Measurements from ENCODE around the gene NEGR1.

Gene NEGR1

DNA sequence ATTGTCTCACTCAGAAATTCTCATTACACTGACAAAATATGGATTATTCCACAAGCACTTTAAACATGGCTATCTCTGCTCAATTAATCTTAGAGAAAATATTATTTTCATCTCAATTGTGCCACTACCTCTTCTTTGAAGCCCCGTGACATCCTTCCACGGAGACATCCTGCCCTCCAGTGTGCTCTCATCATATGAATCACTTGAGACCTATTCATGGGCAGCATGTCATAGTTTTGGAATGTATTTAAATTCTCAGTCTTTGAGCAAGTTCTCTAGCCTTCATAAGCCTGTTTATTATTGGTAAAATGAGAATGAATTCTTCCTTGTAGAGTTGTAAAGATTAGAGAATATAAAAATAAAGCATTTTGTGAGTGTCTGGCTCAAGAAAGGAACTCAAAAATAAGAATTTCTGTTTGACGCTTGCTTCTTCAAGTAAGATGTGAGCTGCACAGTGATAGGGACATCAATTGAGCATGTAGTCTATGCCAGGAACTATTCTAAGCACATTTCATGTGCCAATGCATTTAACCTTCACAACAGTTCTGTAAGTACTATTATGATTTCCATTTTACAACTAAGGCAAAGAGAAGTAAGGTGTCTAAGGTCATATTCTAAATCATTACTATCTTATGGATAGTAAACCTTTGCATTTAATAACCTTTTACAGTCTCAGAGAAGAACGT is 644.1 kb downstream of the NEGR1 start:
- DNase-seq (ENCODE audit: low read depth in 2 of 2), result no peak

DNA sequence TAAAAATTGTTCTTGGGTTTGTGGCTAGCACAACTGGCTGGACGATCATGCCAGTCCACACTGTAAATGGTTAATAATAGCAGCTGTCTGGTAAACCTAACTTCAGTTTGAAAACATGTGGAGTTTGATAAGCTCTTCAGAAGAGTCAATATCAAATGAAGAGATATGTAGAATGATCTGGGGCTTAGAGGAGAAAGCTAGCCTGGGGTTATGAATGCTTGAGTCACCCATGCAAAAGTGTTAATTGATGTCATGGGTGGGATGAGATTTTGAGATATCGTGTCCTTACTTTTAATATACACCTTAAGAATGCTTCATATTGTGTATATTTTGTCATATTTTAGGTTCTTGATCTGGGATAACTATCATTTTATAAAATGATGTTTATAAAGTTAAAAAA is 646.8 kb downstream of the NEGR1 start:
- no peak for DNase-seq (ENCODE audit: low read depth in 2 of 2)

DNA sequence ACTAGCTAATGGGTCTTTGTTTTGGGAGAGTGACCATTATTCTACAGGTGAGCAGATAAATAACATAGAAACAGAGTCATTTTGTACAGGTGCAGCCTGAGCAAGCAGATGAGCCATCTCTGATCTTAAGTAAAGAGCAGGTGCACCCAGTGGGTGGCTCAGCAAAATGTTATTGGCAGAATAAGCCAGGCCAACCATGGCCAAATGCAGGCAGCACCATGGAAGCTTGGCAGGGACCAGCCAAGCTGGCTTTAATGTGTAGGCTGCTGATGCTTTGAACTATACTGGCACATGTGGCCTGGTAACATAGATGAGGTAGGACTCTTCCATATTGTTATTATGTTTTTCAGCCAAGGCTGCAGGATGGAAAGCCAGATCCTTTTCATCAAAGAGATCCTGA is 648.2 kb downstream of the NEGR1 start:
- DNase-seq (ENCODE audit: low read depth in 2 of 2), result no peak

DNA sequence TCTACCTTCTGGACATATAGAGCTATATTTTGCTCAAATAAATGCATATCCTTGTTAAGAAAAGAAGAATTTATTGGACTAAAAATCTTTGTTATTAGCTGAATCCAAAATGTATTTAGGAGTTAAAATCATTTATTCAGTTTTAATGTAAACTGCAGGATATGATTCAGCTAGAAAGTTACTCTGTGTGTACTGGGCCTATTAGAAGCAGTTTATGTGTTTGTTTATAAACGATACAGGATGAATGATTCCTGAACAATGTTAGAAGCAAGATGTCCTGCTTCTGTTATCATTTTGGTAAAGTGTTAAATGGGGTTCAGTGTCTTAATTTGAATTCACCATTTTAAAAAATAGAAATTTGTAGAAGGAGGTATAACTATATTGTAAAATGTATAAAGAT is 652.3 kb downstream of the NEGR1 start:
- no peak for DNase-seq (ENCODE audit: low read depth in 2 of 2)

DNA sequence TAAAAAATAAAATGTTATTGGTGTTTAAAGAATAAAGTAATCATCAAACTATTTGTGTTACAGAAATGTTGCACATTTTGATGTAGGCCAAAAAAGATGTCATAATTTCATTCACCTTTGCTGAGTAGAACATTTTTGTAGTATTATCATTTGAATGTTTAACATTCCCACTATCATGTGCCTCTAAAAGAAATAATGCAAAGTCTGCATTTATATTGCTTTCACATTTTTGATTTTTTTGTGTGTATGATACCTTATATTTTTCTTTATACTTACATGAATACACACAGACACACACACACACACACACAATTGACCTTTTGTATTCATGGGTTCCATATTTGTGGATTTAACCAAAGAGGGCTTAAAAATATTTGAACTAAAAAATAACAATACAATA is 657.3 kb downstream of the NEGR1 start:
- no peak for DNase-seq (ENCODE audit: low read depth in 2 of 2)

DNA sequence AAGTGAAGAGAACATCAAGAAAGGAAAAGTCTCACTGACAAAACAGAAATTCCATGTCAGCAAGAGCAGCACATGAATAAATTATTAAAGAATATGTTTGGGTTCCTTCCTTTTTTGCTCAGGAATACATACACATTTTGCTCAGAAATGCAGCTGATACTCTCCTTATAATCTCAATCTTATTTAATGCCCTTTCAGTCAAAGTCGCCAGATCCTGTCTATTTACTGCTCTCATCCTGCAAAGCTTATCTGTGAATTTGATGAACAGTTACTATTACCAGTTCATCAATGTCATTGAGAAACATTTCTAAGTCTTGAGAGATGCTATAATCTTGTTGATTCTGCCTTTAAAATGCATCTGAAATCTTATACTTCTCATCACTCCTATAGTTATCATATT is 658.5 kb downstream of the NEGR1 start:
- DNase-seq (ENCODE audit: low read depth in 2 of 2), result no peak

DNA sequence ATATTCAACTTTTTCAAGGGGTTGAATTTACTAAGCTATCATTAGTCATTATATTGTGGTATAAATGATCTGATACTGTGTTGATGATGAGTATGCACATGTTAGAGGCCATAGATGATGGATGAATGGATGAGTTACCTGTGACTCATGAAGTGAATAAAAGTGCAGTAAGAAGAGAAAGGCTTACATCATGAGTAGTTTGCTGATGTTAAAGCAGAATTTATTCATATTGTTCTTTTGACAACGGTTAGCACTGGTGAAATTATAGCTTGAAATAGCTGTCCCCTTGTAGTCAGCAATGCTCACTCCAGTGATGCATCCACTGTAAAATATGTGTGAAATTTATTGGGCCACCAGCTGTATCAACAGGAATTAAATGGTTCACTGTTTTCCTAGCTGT is 660.6 kb downstream of the NEGR1 start:
- DNase-seq (ENCODE audit: low read depth in 2 of 2), result no peak

DNA sequence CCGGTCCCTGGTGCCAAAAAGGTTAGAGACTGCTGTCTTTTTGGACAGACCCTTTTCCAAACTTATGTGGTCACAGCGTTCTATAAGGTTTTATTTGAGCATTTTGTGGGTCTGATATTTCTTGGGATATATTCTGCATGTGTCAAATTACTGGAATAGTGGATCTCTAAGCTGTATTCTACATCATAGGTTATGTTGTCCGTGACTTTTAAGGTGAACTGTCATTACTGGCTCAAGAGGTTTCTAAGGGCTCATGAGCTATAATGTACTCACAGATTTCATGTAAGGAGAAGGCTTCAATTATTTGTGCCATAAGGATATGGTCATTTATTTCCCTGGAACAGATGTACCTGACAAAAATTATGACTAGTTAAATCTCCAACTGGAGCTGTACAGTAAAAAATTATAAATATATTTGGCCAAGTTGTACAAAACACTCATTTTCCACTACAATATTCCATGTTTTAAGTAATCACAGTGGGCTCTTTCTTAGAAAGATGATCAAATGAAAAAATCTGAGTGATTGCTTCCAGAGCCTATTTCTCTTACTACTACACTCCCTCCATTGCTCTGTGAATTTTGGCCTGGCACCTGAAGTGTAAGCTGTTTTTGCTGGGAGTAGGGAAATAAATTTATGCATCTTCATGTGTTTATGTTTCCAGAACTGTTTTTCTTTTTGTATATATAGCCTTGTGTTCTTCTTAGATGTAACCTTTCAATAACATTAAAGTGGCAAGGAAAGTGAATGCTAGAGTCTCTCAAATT is 663.4 kb downstream of the NEGR1 start:
- no peak for DNase-seq (ENCODE audit: low read depth in 2 of 2)

DNA sequence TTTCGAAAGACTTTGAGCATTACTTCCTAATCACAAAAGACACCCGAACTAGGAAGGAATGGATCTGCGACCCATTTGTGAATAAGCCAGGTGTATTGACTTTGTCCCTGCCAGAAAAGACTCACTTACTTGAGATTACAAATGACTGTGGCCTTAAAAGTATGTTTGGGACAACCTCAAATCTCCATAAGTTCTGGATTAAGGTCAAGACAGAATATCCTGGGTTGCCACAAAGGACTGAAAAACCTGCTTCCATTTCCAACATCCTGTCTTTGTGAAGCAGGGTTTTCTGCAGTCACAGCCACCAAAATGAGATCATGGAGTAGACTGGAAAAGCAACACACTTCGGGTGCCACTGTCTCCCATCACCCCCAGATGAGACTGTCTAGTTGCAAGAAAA is 664.1 kb downstream of the NEGR1 start:
- no peak for DNase-seq (ENCODE audit: low read depth in 2 of 2)

DNA sequence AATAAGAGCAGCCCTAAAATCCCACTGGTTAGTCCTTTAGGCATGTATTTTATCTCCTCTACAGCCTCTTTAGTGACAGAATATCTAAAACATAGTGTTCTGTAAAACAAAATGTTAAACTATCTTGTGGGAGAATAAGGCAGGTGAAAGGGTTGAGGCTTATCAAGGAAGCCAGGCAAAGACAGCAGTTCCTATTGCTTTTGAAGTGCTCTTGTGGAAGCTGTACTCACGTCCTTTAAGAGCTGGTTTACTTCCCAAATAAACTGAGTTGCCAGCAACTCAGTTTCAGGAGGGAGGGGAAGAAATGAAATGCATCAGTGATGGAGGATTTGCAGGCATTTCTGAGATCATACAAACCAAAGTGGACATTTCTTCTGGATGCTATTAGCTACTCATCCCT is 671.9 kb downstream of the NEGR1 start:
- DNase-seq (ENCODE audit: low read depth in 2 of 2), result no peak

DNA sequence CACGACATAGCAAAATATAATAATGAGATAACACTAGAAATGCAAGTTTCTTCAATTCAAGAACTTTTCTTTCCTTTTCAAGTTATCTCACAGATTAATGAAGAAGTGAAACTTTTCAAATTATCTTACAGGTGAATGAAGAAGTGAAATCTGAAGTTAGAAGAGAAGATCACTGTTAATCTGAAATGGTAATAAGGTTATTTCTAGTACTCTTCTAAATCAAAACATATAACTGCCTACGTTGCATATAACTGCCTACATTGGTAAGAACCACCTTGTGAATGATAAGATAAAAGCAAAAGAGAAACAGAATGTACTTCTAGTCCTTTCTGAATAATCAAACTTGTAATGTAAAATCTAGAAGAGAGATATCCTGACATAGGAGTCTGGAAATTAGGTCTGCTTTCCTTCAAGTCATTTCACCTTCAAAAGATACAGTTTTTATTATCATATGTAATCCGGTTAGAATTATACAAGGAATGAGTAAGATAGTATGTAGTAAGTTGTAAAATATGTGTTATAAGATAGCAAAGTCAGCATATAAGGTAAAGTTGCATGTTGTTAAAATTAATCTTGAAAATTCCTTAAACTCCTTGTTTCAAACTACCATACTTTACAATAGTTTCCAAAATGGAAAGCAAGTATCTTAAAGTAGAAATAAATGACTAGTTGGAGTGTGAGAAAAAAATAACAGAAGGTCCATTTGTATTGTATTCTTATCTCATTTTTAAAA is 679.1 kb downstream of the NEGR1 start:
- DNase-seq (ENCODE audit: low read depth in 2 of 2), result no peak

DNA sequence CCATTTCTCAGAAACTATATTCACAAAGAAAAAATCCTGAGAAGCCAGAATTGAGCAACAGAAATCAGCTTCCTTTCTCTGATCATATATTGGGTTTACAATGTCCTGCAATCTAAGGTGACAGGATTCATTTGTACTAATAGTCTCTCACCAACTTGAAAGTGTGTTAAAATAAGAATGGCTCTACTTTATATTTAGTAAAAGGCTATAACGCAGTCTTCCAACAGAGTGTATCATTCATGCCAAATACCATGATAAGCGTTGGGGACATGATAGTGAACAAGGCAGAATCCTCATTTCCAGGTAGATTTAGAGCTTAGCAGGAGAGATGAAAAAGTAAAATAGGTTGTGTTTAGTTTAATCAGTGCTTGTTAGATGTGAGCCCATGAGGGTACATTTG is 682.3 kb downstream of the NEGR1 start:
- DNase-seq (ENCODE audit: low read depth in 2 of 2), result no peak

DNA sequence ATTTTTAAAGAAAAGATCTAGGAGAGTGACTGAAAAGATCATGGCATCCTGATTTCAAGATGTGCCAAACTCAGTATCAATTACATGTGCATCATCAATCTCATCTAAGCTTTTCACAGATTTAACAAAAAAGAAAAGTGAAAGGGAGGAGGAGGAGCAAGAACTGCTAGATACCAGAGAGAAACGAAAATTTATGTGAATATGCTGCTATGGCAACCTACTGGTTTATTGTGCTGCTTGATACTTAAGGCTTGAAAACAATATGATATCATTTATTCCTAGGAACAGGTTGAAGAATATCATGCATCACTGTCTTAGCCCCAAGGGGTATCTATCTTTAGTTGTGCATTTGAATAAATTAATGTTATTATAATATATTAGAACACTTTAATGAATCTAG is 683.0 kb downstream of the NEGR1 start:
- DNase-seq (ENCODE audit: low read depth in 2 of 2), result no peak

DNA sequence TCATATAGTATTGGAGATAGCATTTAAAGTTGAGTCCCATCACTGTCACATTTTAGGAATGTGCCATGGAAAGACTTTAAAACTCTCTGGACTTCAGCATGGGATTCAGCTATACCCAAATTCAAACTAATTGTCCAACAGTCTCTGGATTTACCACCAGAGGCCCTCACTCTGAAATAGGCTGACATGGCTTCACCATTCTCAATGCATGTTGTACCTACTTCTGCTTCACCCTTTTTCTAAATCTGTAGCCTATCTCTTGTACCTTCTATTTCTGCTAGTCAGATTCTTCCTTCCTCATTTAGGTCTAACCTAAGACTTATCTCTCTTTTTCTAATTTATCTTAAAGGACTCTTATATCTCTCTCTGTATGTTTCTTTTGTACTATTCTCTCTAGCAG is 688.8 kb downstream of the NEGR1 start:
- DNase-seq (ENCODE audit: low read depth in 2 of 2), result no peak

DNA sequence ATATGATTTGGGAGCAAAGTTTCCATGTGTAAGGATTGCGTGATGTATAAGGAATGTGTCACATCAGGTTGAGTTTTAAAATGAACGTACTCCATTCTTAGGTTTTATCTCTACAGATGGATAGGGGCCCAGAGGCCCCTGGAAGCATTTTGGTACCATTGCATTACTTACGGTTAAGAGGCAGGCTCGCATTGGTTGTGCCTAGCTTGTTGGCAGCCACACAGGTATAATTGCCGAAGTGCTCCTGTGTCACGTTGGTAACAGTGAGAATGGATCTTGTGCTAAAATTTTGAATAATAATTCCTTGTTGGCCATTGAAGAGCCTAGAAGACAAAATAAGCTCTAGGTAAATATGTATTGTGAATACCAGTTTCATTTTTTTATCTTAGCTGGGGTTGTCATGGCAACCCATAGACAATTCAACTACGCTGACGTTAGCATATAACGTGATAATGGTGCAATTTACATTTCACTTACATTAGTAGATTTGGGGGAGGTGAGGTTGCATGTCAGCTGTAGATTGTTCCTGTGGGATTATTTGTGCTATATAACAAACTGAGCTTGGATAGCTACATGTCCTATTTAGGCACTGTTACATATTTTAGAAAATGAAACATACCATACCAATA is 689.6 kb downstream of the NEGR1 start:
- DNase-seq (ENCODE audit: low read depth in 2 of 2), result no peak

DNA sequence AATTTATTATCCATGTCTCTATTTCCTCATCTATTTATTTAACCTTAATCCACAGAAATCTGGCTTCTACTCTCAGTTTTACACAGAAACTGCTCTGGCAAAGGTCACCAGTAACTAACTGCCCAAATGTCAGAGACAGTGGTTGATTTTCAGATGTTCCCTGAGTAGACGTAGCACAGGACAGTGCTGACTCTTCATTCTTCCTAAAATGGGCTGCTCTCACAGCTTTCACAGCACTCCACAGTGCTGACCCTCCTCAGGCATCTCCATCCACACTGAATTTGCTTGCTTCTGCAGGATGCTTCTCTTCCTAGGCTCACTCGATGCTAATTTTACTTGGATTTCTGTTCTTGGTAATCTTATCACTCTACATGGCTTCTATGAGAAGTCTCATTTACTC is 693.3 kb downstream of the NEGR1 start:
- DNase-seq (ENCODE audit: low read depth in 2 of 2), result no peak

DNA sequence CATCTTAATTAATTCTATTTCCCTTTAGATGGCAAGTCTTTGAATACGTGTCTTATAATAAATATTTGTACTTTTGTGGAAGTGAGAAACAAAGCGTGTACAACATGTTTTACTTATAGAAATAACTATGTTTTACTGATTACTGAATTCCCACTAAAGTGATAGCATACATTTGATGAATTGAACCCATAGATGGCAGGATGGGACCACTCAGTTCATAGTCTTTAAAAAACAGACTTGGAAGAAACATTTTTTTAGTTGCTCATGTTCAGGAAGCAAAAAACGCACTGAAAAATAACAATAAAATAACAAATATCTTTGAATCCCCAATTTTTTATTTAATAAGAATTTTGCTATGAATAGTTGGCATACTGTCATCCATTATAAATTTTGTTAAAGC is 694.4 kb downstream of the NEGR1 start:
- no peak for DNase-seq (ENCODE audit: low read depth in 2 of 2)

DNA sequence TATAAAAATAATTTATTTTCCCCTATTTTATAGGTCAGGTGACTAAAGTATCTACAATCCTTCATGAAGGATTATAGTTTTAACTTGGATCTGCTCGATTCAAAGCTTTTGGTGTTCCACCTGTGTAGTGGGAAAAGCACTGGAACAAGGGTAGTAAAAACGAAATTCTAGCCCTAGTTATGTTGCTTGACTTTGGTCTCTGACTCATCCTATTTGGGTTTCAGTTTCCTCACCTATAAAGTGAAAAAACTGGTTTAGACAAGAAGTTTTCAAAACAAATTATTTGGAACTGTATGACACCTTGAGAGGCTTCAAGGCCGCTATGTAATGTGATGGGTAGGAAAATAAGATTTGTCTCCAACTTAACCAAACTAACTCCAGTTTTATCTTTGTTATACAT is 696.3 kb downstream of the NEGR1 start:
- no peak for DNase-seq (ENCODE audit: low read depth in 2 of 2)

DNA sequence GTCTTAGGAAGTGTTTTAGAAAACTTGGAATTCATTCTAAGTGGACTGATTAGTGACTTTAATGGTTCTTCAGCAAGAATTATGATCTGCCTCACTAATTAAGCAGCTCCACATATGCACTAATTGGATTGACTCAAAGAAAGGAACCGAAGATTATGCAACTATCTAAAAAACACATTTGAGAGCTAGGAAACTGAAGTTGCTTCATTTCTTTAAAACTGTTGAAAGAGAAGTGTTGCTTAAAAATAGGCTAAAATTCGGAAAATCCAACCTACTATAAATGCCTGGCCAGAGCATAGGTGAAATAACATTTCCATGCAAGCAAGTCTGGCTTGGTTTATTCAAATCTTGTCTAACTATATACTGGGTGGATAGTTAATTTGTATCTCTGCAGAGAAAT is 698.6 kb downstream of the NEGR1 start:
- DNase-seq (ENCODE audit: low read depth in 2 of 2), result no peak

DNA sequence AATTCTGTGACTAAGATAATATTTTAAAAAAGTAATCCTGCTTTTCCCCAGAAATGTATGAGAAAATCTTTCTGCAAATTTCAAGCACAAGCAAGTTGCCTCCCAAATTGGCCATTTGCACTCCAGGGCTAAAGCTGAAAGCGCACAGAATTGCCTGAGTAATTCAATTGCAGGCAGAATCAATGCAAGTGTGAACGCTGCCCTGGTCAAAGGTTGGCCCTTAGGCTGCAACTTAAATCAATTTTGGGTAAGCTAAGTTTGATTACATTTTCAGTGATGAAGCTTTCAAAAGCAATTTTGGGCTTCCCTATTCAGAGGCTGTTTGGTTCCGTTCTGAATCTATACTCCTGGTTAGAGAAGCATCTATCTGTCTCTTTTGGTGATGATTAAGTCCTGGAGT is 699.7 kb downstream of the NEGR1 start:
- DNase-seq (ENCODE audit: low read depth in 2 of 2), result no peak

DNA sequence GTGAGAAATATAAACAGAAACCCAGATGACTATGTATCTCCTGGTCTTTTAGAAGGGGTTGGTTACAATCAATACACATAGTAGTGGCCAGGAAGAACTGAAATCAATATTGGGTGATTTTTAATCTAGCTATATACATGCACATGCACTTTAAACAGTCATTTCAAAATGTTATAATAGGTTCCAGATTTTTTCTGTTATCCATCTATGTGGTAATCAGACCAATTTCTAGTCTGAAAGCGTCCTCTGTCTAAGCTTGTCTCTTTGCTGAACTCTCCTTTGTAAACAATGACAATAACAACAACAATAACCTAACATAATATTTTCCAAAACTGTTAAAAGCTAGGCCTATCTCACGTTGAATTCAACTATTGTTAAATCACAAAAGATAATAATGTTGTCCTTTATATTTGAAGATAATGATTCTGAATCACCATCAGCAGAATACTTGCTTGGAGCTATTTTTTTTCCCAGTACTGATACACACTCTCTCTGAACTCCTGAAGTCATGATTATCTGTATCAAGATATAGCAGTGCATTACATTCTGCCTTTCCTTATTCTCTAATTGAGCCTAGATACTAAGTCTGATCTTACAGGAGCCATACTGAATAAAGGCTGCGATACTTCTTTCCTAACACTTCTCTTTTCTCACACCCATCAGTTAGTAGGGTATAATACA is 704.7 kb downstream of the NEGR1 start:
- no peak for DNase-seq (ENCODE audit: low read depth in 2 of 2)

DNA sequence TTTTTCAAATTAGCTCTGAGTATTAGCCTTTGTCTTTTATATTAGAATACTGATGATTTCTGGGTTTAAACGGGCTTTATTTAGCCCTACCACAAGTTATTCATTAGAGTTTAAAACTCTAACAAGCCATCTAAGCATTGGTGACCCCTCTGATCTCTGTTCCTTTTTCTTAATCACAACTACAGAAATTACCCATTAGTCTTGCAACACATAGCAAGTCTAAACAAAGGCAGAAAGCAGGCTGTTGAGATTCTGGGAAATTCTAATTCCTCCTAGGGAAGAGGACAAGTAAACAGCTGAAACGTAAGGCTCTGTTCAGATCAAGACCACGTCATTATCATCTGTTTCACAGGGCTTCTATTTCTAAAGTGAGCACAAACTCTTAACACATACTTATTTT is 710.3 kb downstream of the NEGR1 start:
- DNase-seq (ENCODE audit: low read depth in 2 of 2), result no peak
